Activated CD4-positive, alpha-beta memory T cell treated with anti-CD3 and anti-CD28 coated beads for 36 hours (primary cell): ENCODE measurements around the gene THBS3. TPM values are rescaled to one million over a fixed set of nuclear protein-coding genes. Genes with fewer than 3 reads are reported as not detected.

ENCODE experiments used
- CTCF ChIA-PET: fragments of 350-600 bp; sonication (Branson Sonifier 250); formaldehyde crosslinking; loops from one replicate; lab custom pipeline; 2021; ENCODE audit warnings: antibody characterized with exemption, inconsistent platforms; lab: Charles Lee
- POLR2A ChIA-PET: fragments of 350-600 bp; sonication (Branson Sonifier 250); formaldehyde crosslinking; loops from one replicate; lab custom pipeline; 2021; ENCODE audit warnings: antibody characterized with exemption; lab: Charles Lee
- DNase-seq: peaks from one replicate; pipeline ENCODE4 v3.0.0-alpha.2; 2020
- H3K27ac Mint-ChIP-seq: one replicate; pipeline ENCODE4 v1.8.0; 2021; ENCODE audit warnings: mixed read lengths
- H3K27me3 Mint-ChIP-seq: one replicate; pipeline ENCODE4 v1.8.0; 2021; ENCODE audit warnings: mixed read lengths
- H3K36me3 Mint-ChIP-seq: one replicate; pipeline ENCODE4 v1.8.0; 2021; ENCODE audit warnings: mixed read lengths
- H3K4me1 Mint-ChIP-seq: one replicate; pipeline ENCODE4 v1.8.0; 2021; ENCODE audit warnings: low read depth, mixed read lengths
- H3K4me3 Mint-ChIP-seq: one replicate; pipeline ENCODE4 v1.8.0; 2021; ENCODE audit warnings: mild to moderate bottlenecking, mixed read lengths
- H3K9me3 Mint-ChIP-seq: one replicate; pipeline ENCODE4 v1.8.0; 2021; ENCODE audit warnings: mixed read lengths
- intact Hi-C: fragments of 100-400 bp; cut with micrococcal nuclease; formaldehyde crosslinking; loops from one replicate; pipeline ENCODE4 v1.15.1; 2023
- total RNA-seq, 2 experiments: library from RNA; stranded (reverse); gene quantifications; one replicate each; pipeline ENCODE4 v1.2.3, GENCODE V29; 2021

Gene THBS3
- total RNA-seq, 2 experiments from 2014 or later: 15.6 to 17.3 TPM

DNA sequence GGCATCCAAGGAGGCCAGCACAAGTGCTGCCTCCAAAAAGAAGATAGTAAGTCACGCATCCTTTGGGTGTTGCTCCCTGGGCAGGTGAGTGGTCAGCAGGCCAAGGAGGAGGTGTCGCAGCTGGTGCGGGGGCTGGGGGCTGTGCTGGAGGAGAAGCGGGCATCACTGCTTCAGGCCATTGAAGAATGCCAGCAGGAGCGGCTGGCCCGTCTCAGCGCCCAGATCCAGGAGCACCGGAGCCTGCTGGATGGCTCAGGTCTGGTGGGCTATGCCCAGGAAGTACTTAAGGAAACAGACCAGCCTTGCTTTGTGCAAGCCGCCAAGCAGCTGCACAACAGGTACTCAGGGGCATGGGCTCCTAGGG lies 29.8 kb downstream of the THBS3 start:
- intact Hi-C loops: no loop called here
- ChIA-PET CTCF (interaction anchor here (0.5 to 8.5 kb wide), 13 partner anchors 8 to 403 kb away, joined by 3 to 201 read pairs (median 5); partner anchors contain the start of genes MTX1 and THBS3), POLR2A (interaction anchor here (7.5 kb wide), 1 partner anchor 15 kb away, joined by 70 read pairs; no protein-coding TSS in a partner anchor)
- no peaks in the 10 kb centered on the region for H3K9me3 Mint-ChIP-seq
- H3K27ac Mint-ChIP-seq: no peak overlapping the region
- no peak for DNase-seq
- peaks cover 34% of the 10 kb centered on the region for H3K4me1 Mint-ChIP-seq
- no peaks in the 10 kb centered on the region for H3K27me3 Mint-ChIP-seq
- no peak overlapping the region for H3K4me3 Mint-ChIP-seq
- H3K36me3 Mint-ChIP-seq: peaks cover 16% of the 10 kb centered on the region

DNA sequence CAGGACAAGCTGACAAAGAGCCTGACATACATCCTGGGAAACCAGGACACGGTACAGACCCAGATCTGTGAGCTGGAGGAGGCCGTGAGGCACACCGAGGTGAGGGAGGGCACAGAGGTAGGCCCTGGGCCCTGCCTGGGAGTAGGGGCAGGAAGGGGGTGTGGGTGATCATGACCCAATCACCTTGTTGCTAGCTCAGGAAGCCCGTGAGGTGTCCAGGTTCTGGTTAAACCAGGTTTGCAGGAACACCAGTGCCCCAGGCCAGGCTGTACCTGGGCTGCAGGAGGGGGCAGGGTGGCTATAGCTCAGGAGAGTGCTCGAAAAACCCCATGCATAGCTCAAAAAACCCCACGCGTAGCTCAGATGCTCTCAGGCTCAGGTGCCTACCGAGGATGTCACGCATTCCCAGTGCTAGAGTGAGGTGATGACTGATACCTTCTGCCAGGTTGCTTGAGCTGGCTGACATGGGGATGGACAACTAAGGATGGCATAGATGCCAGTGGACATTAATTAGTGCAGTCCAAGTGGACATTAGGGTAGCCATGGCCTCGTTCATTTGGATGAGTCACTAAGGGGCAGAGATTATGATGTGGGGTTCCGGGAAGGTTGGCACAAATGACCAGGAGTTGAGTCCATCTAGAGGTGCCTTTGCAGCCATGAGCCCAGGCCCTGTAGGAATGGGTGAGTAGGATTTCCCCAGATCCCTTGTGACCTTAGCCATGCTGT lies 30.3 kb downstream of the THBS3 start:
- POLR2A ChIA-PET: interaction anchor here (7.5 kb wide), 1 partner anchor 16 kb away, joined by 70 read pairs; no protein-coding TSS in a partner anchor
- DNase-seq: no peak
- Mint-ChIP-seq H3K36me3 (peaks cover 16% of the 10 kb centered on the region), H3K4me3 (no peak overlapping the region), H3K9me3 (no peaks in the 10 kb centered on the region), H3K27ac (no peak overlapping the region), H3K4me1 (peaks cover 35% of the 10 kb centered on the region), H3K27me3 (no peaks in the 10 kb centered on the region)
- CTCF ChIA-PET: interaction anchor here (0.5 to 8.5 kb wide), 16 partner anchors 8 to 698 kb away, joined by 3 to 201 read pairs (median 4); partner anchors contain the start of genes MTX1 and THBS3
- intact Hi-C loops: no loop called here

DNA sequence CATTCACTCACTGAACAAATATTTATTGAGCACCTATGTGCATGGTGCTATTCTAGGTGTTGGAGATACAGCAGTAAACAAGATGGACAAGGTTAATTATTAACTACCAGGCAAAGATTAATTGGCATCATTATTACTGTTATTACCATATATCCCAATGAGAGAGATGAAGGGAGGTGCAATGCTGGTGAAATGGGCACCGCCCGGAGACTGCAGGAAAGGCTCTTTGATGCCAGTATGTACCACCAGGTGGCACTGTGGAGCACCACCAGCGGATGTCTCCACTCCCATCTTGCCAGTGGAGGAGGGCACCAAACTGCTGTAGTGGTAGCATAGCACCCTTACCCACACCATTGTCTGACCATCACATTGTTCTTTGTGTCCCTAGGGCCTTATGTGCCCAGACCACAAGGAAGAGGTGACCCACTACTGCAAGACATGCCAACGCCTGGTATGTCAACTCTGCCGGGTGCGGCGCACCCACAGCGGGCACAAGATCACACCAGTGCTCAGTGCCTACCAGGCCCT lies 31.1 kb downstream of the THBS3 start:
- peak; percentile 90 for DNase-seq
- H3K27ac Mint-ChIP-seq: no peak overlapping the region
- ChIA-PET CTCF (interaction anchor here (0.6 to 8.5 kb wide), 19 partner anchors 8 to 697 kb away, joined by 3 to 201 read pairs (median 5); partner anchors contain the start of genes MTX1, PMVK, SLC50A1 and THBS3), POLR2A (interaction anchor here (3.1 to 7.5 kb wide), 2 partner anchors 17 to 50 kb away, joined by 12 to 70 read pairs; no protein-coding TSS in a partner anchor)
- H3K27me3 Mint-ChIP-seq: no peaks in the 10 kb centered on the region
- no peaks in the 10 kb centered on the region for H3K9me3 Mint-ChIP-seq
- peak overlapping the region; percentile 3 for H3K4me3 Mint-ChIP-seq
- intact Hi-C loops: loop anchor here (1.0 kb wide), 1 partner anchor 50 kb away; no protein-coding TSS in a partner anchor
- peaks cover 42% of the 10 kb centered on the region for H3K4me1 Mint-ChIP-seq
- peaks cover 20% of the 10 kb centered on the region for H3K36me3 Mint-ChIP-seq

GRCh38 chr1:155175927-155176371 lies 31.7 kb downstream of the THBS3 start:
- Mint-ChIP-seq H3K27ac (no peak overlapping the region), H3K4me3 (no peak overlapping the region), H3K27me3 (no peaks in the 10 kb centered on the region), H3K36me3 (peaks cover 20% of the 10 kb centered on the region), H3K4me1 (peaks cover 44% of the 10 kb centered on the region), H3K9me3 (no peaks in the 10 kb centered on the region)
- intact Hi-C loops: loop anchor here (1.0 kb wide), 1 partner anchor 50 kb away; no protein-coding TSS in a partner anchor
- DNase-seq: peak; percentile 47
- POLR2A ChIA-PET: interaction anchor here (1.5 to 7.5 kb wide), 4 partner anchors 9 to 91 kb away, joined by 5 to 70 read pairs (median 13); no protein-coding TSS in a partner anchor
- CTCF ChIA-PET: interaction anchor here (0.9 to 8.5 kb wide), 14 partner anchors 8 to 239 kb away, joined by 3 to 201 read pairs (median 6); partner anchors contain the start of genes MTX1, PMVK, SLC50A1 and THBS3

DNA sequence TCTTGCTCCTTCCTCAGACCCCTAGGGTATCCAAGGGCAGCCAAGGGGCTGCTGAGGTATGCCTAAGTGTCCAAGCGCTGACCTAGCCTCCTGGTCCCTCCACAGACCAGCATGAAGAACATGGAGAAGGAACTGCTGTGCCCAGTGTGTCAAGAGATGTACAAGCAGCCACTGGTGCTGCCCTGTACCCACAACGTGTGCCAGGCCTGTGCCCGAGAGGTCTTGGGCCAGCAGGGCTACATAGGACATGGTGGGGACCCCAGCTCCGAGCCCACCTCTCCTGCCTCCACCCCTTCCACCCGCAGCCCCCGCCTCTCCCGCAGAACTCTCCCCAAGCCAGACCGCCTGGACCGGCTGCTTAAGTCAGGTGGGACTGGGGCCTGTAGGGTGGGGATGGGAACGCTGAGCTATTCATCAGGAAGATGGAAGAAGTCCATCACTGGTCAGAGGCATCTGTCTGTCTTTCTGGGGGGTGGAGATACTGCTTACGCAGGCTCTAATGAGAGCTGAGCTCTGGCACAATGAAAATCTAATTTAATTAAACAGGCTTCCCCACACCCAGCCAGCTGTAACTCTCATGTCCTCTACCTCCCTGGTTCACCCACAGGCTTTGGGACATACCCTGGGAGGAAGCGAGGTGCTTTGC lies 32.3 kb downstream of the THBS3 start:
- H3K4me3 Mint-ChIP-seq: peak overlapping the region; percentile 93
- ChIA-PET CTCF (interaction anchor here (0.9 to 8.5 kb wide), 15 partner anchors 8 to 841 kb away, joined by 3 to 201 read pairs (median 6); partner anchors contain the start of genes MTX1, PMVK, SLC50A1 and THBS3), POLR2A (interaction anchor here (1.5 to 7.5 kb wide), 5 partner anchors 9 to 90 kb away, joined by 5 to 70 read pairs (median 12); a partner anchor contains a TSS)
- DNase-seq: no peak
- no peaks in the 10 kb centered on the region for H3K27me3 Mint-ChIP-seq
- peak overlapping the region; percentile 28 for H3K27ac Mint-ChIP-seq
- H3K4me1 Mint-ChIP-seq: peaks cover 46% of the 10 kb centered on the region
- no peaks in the 10 kb centered on the region for H3K9me3 Mint-ChIP-seq
- H3K36me3 Mint-ChIP-seq: peaks cover 20% of the 10 kb centered on the region
- intact Hi-C loops: no loop called here

DNA sequence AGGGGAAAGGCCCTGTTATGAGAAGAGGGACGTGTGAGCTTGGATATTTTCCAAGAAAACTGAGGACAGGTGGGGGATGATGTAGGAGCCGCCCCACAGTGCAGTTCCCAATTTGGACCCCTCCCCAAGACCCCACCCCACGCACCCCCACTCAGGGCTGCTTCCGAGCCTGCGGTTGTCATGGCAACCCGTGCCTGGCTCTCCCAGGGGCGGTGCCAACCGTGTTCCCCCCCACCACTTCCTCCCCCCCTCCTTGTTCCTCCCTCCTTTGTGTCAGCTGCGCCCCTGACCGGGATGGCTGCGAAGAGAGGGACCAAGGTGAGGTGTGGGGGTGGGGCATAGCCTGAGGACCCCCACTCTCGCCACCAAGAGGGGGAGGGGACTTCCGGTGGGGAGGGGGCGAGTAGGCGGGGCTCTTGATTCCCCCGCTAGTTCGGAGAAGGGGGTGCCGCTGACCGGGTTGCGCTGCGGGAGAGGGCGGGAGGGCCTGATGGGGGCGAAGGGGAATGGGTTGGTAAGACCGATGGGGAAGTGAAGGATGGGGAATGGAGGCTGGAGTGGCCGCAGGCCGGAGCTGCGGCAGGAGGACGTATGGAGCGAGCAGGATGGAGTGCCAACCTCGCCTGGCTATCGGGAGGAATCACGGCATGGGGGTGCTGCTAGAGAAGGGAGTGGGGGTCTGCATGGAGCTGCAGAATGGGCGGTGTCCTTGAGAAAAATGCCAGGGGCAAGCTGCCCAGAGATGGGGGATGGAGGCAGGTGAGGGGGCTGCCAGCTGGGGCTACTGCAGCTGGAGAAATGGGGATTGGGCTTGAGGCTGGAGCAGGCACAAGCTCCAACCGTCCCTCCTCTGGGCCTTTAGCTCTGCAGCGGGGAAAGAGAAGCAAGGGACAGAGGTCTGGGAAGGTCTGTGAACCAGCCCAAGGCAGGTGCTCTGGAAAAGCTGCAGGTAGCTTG lies 33.1 kb downstream of the THBS3 start:
- Mint-ChIP-seq H3K4me3 (peak overlapping the region; percentile 93), H3K4me1 (peaks cover 47% of the 10 kb centered on the region), H3K27ac (peak overlapping the region; percentile 96), H3K9me3 (no peaks in the 10 kb centered on the region), H3K27me3 (no peaks in the 10 kb centered on the region), H3K36me3 (peaks cover 23% of the 10 kb centered on the region)
- ChIA-PET CTCF (interaction anchor here (1.2 to 8.5 kb wide), 13 partner anchors 8 to 840 kb away, joined by 3 to 201 read pairs (median 7); partner anchors contain the start of genes MTX1, SLC50A1 and THBS3), POLR2A (interaction anchor here (1.5 to 7.5 kb wide), 6 partner anchors 10 to 89 kb away, joined by 5 to 70 read pairs (median 9); partner anchors contain the start of gene THBS3)
- DNase-seq: peak; percentile 71
- intact Hi-C loops: loop anchor here (5.0 kb wide), 3 partner anchors 33 to 172 kb away; partner anchors contain the start of genes MTX1, THBS3 and ZBTB7B

DNA sequence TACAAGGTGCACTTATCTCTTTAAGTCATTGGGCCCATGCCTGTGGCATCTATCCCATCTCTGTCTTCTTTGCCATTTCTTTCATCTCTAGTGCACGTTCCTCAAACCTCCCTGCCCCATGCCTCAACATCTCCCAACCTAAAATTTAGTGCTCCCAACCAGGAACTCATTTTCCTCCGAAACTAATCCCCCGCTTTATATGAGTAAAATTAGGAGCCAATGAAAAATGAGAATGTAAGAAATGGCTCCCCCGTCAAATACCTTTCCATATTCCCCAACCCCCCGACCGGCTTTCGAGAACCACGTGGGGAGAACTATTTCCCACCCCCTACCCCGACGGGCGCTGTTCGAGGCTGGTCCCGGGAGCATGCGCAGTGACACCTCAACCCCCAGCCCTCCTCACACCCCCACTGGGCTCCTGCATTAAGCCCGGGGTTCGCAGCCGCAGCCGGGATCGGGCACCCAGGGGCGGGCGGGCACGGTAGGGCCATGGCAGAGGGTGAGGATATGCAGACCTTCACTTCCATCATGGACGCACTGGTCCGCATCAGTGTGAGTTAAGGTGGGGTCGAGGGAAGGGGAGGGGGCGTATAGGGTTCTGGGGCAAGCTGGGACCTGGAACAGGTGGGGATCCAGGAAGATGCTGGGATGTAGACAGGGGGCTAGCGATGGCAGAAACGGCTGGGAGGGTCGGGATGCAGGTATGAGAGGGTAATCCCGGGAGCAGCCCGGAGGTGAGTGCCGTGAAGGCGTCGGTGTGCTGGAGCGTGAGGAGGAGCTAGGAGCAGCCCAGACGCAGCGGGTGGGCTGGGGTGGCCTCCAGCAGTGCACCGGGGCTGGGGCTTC lies 34.0 kb downstream of the THBS3 start, which contains the start of gene TRIM46:
Gene TRIM46 (plus strand): TSS at position 372 of the 846 bp plus-strand sequence. CDS start 118 bp downstream, at position 490.
- intact Hi-C loops: loop anchor here (1.0 to 5.0 kb wide), 6 partner anchors 19 to 171 kb away; partner anchors contain the start of genes MTX1, SLC50A1, THBS3 and ZBTB7B
- CTCF ChIA-PET: interaction anchor here (0.7 to 9.7 kb wide), 29 partner anchors 8 to 839 kb away, joined by 3 to 274 read pairs (median 7); partner anchors contain the start of genes ADAM15, MTX1, SLC50A1 and THBS3
- peak; percentile 81 for DNase-seq
- no peaks in the 10 kb centered on the region for H3K9me3 Mint-ChIP-seq
- no peaks in the 10 kb centered on the region for H3K27me3 Mint-ChIP-seq
- peaks cover 27% of the 10 kb centered on the region for H3K36me3 Mint-ChIP-seq
- POLR2A ChIA-PET: interaction anchor here (0.9 to 7.5 kb wide), 12 partner anchors 11 to 89 kb away, joined by 3 to 70 read pairs (median 4); partner anchors contain the start of gene THBS3
- H3K4me1 Mint-ChIP-seq: peaks cover 47% of the 10 kb centered on the region
- peak within 1 kb of the TSS; percentile 93 for H3K4me3 Mint-ChIP-seq
- peak within 1 kb of the TSS; percentile 96 for H3K27ac Mint-ChIP-seq

GRCh38 chr1:155172732-155173477 lies 34.8 kb downstream of the THBS3 start, which contains the start of gene KRTCAP2:
TSS of gene KRTCAP2 (minus strand) at chr1:155173304. CDS start at chr1:155173224, 80 bp downstream.
- peak; percentile 98 for DNase-seq
- no peaks in the 10 kb centered on the region for H3K27me3 Mint-ChIP-seq
- H3K4me3 Mint-ChIP-seq: peak within 1 kb of the TSS; percentile 93
- no peaks in the 10 kb centered on the region for H3K9me3 Mint-ChIP-seq
- peak within 1 kb of the TSS; percentile 96 for H3K27ac Mint-ChIP-seq
- peaks cover 48% of the 10 kb centered on the region for H3K4me1 Mint-ChIP-seq
- ChIA-PET POLR2A (interaction anchor here (0.9 to 7.5 kb wide), 10 partner anchors 12 to 88 kb away, joined by 3 to 70 read pairs (median 3); partner anchors contain the start of gene THBS3), CTCF (interaction anchor here (0.5 to 9.7 kb wide), 45 partner anchors 9 to 1040 kb away, joined by 3 to 274 read pairs (median 4); partner anchors contain the start of genes ADAM15, EFNA4, MTX1 and PMF1)
- peaks cover 28% of the 10 kb centered on the region for H3K36me3 Mint-ChIP-seq
- intact Hi-C loops: loop anchor here (1.0 to 5.0 kb wide), 6 partner anchors 20 to 171 kb away; partner anchors contain the start of genes MTX1, SLC50A1, THBS3 and ZBTB7B
